Activated T-helper 1 cell treated with anti-CD3 and anti-CD28 coated beads, Interleukin-12 subunit alpha, Interleukin-12 subunit beta, Interleukin-2, Interleukin-4 antibody, amounts not matched to agents 30 ng/mL and 10 ng/mL and 1 ng/mL, durations not matched to agents 14 hours and 24 hours and 36 hours (primary cell): Measurements from ENCODE around the gene NECTIN1. TPM values are rescaled to one million over a fixed set of nuclear protein-coding genes. Genes with fewer than 3 reads are reported as not detected.

ENCODE experiments used
- DNase-seq: peaks from one replicate; pipeline ENCODE4 v3.0.0; 2021; ENCODE audit warnings: low spot score
- H3K27ac Mint-ChIP-seq: one replicate; pipeline ENCODE4 v1.8.0; 2021; ENCODE audit warnings: mild to moderate bottlenecking, mixed read lengths
- H3K27me3 Mint-ChIP-seq: one replicate; pipeline ENCODE4 v1.8.0; 2022; ENCODE audit warnings: mild to moderate bottlenecking, moderate library complexity, mixed read lengths; ENCODE audit not compliant: insufficient read depth
- H3K36me3 Mint-ChIP-seq: one replicate; pipeline ENCODE4 v1.8.0; 2021; ENCODE audit warnings: low read depth, mixed read lengths
- H3K4me1 Mint-ChIP-seq: one replicate; pipeline ENCODE4 v1.8.0; 2021; ENCODE audit warnings: low read depth, mixed read lengths
- H3K4me3 Mint-ChIP-seq: one replicate; pipeline ENCODE4 v1.8.0; 2021; ENCODE audit warnings: mild to moderate bottlenecking, moderate library complexity, mixed read lengths
- H3K9me3 Mint-ChIP-seq: one replicate; pipeline ENCODE4 v1.8.0; 2021; ENCODE audit warnings: mixed read lengths
- intact Hi-C: fragments of 100-400 bp; cut with micrococcal nuclease; formaldehyde crosslinking; loops from one replicate; pipeline ENCODE4 v1.15.1; 2024
- total RNA-seq: library from RNA; stranded (reverse); gene quantifications from 2 replicates; pipeline ENCODE4 v1.2.3, GENCODE V29; 2022

Gene NECTIN1
- total RNA-seq, 1 donor from 2014 or later, result 4.5 TPM

GRCh38 chr11:119624629-119625028 is 104.4 kb downstream of the NECTIN1 start:
- intact Hi-C loops, result loop anchor here (5.0 kb wide), 1 partner anchor 103 kb away; the partner anchor contains the start of gene NECTIN1
- Mint-ChIP-seq H3K4me3 (no peak overlapping the region), H3K27ac (no peak overlapping the region), H3K4me1 (no peaks in the 10 kb centered on the region), H3K36me3 (no peaks in the 10 kb centered on the region), H3K9me3 (no peaks in the 10 kb centered on the region), H3K27me3 (peaks cover 5% of the 10 kb centered on the region)
- DNase-seq, result no peak

DNA sequence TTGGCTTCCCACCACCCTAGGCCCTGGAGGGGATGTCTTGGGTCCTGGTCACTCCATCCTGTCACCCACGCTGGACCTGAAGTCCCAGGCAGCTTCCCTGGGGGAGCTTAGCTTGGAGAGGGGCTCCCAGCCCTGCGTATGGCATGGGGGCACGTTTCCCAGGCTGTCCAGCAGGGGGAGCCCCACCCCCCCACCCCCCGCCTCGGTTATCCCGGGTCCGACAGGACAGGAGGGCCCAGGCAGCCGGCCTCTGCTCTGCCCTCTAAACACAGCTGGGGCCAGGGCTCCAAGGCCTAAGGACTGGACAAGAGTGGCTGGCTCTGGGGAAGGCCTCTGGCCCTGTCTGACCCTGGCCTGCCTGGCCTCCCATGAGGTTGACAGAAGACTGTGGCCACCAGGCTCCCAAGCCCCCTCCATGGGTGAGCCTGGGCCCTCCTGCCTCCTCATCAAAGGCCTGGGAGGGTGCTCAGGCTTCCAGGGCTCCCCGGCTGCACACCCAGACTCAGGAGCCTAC is 104.8 kb downstream of the NECTIN1 start:
- no peaks in the 10 kb centered on the region for H3K36me3 Mint-ChIP-seq
- no peak overlapping the region for H3K27ac Mint-ChIP-seq
- intact Hi-C loops, result loop anchor here (5.0 kb wide), 1 partner anchor 103 kb away; the partner anchor contains the start of gene NECTIN1
- peaks cover 5% of the 10 kb centered on the region for H3K27me3 Mint-ChIP-seq
- no peaks in the 10 kb centered on the region for H3K4me1 Mint-ChIP-seq
- no peak for DNase-seq
- H3K9me3 Mint-ChIP-seq, result no peaks in the 10 kb centered on the region
- H3K4me3 Mint-ChIP-seq, result no peak overlapping the region

DNA sequence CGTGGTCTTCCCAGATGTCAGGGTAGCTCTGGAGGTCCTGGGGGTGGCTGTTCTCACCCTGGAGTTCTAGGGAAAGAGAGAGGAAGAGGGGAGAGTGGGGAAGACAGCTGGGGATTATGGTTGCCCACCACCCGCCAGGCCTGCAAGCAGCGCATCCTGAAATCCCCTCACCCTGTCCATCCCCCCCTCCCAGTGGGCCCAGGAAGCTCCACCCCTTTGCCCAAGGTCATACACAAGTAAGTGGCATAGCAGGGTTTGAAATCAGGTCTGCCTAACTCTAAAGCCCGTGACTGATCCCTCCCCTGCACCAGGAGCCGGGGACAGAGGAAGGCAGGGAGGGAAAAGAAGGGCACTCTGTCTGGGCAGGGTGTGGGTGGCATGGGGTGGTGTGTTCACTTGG is 105.3 kb downstream of the NECTIN1 start:
- H3K4me1 Mint-ChIP-seq, result no peaks in the 10 kb centered on the region

GRCh38 chr11:119622454-119623143 is 106.4 kb downstream of the NECTIN1 start:
- Mint-ChIP-seq H3K36me3 (no peaks in the 10 kb centered on the region), H3K27ac (no peak overlapping the region), H3K9me3 (no peaks in the 10 kb centered on the region), H3K4me1 (no peaks in the 10 kb centered on the region), H3K4me3 (no peak overlapping the region), H3K27me3 (peaks cover 4% of the 10 kb centered on the region)
- no peak for DNase-seq
- intact Hi-C loops, result loop anchor here (5.0 kb wide), 1 partner anchor 105 kb away; the partner anchor contains the start of gene NECTIN1

More for the DNA sequence above, 105.3 kb downstream of the NECTIN1 start:
- H3K27me3 Mint-ChIP-seq, result peaks cover 5% of the 10 kb centered on the region
- no peak overlapping the region for H3K4me3 Mint-ChIP-seq
- intact Hi-C loops, result loop anchor here (5.0 kb wide), 1 partner anchor 104 kb away; the partner anchor contains the start of gene NECTIN1
- H3K9me3 Mint-ChIP-seq, result no peaks in the 10 kb centered on the region
- no peak for DNase-seq
- H3K36me3 Mint-ChIP-seq, result no peaks in the 10 kb centered on the region
- no peak overlapping the region for H3K27ac Mint-ChIP-seq

DNA sequence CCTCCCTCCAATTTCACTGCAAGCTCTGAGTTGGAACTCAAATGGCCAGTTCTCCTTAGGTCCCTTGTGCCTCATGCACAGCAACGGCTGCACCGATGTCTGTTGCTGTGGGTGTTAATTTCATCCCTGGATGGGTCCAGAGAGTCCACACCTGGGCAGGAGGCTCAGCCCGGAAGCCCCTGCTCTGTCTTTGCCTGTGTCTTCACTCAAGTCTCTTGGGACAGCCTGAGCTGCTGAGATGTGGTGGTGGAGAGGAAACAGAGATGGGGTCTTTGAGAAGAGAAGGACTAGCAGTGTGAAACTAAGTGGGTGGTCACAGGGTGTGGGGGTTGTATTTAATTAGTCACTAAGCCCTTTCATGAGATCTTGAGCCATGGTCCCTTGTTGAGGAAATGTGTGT is 109.3 kb downstream of the NECTIN1 start:
- Mint-ChIP-seq H3K4me3 (no peak overlapping the region), H3K4me1 (no peaks in the 10 kb centered on the region), H3K36me3 (no peaks in the 10 kb centered on the region), H3K27me3 (peaks cover 3% of the 10 kb centered on the region), H3K27ac (no peak overlapping the region), H3K9me3 (no peaks in the 10 kb centered on the region)
- intact Hi-C loops, result loop anchor here (5.0 kb wide), 1 partner anchor 108 kb away; the partner anchor contains the start of gene NECTIN1
- no peak for DNase-seq

DNA sequence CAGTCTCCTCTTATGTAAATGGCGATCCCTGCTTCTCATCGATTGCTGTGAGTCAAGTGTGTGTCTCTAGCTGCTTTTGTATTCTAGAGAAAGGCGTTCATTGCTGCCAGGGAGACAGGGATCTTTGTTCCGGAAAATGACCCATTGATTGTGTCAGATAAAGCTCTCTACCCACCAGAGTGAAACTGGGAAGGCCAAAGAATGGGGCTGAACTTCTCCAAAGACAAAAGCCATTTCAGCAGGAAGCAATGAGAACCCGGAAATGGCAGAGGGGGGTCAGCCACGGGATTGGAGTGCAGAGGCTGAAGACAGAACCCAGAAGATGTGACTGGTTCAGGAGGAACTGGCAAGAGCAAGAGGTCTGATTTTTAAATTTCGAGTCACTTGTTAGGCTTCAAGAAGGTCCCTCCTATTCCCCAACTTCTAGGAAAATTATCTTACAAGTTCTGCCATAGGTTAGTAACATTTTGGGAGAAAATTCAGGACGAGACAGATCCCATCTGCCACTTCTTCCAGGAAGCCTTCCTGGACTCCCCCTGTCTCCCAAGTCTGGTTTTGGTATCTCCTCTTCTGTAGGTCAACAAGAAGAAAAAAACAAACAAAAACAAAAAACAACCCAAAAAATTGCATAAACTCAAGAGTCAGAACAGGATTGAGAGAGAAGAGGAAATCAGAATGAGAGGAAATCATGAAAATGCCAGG is 110.6 kb downstream of the NECTIN1 start:
- Mint-ChIP-seq H3K4me3 (no peak overlapping the region), H3K27me3 (peaks cover 1% of the 10 kb centered on the region), H3K27ac (no peak overlapping the region), H3K4me1 (no peaks in the 10 kb centered on the region), H3K36me3 (no peaks in the 10 kb centered on the region), H3K9me3 (no peaks in the 10 kb centered on the region)
- intact Hi-C loops, result no loop called here
- DNase-seq, result no peak

- no peak overlapping the region for H3K27ac Mint-ChIP-seq
- H3K27me3 Mint-ChIP-seq, result no peaks in the 10 kb centered on the region
- DNase-seq, result no peak
- H3K4me3 Mint-ChIP-seq, result no peak overlapping the region
- H3K36me3 Mint-ChIP-seq, result no peaks in the 10 kb centered on the region
- H3K4me1 Mint-ChIP-seq, result no peaks in the 10 kb centered on the region
- intact Hi-C loops, result no loop called here
- no peaks in the 10 kb centered on the region for H3K9me3 Mint-ChIP-seq
Measured at GRCh38 chr11:119617340-119617713, 111.7 kb downstream of the NECTIN1 start.

DNA sequence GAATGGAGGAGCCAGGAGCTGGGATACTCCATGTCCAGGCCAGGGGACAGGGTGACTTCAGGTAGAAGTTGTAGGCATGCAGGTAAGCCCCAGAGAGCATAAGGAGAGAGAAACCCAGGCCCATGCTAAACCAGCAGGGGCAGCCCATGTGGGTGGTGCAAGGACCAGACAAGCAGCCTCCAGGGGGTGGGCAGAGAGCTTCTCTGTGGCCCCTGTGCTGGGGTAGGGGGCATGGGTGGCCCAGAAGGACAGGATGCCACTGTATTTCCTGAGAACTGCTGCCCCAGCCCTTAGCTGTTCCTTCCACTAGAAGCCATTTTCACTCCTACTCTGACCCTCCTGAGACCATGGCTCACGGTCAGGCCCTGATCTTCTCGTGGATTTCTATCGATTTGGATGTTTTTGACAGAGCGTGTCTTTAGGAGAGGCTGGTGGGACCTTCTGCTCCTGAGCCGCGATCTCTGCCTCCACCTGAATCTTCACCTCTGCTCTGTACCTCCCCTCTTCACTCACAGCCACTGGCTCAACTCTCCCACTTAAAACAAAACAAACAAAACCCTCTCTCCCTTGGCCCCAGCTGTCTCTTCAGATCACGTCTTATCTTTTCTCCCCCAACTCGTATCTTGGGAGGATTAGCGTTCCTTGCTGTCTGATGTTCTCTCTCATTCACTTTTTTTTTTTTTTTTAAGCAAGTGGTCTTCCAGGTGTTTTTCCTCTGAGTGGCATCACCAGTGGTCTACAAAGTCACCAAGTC is 112.2 kb downstream of the NECTIN1 start:
- H3K4me1 Mint-ChIP-seq, result no peaks in the 10 kb centered on the region
- intact Hi-C loops, result no loop called here
- H3K27ac Mint-ChIP-seq, result no peak overlapping the region
- H3K36me3 Mint-ChIP-seq, result no peaks in the 10 kb centered on the region
- no peaks in the 10 kb centered on the region for H3K27me3 Mint-ChIP-seq
- H3K4me3 Mint-ChIP-seq, result no peak overlapping the region
- no peaks in the 10 kb centered on the region for H3K9me3 Mint-ChIP-seq
- DNase-seq, result no peak

- intact Hi-C loops, result no loop called here
- Mint-ChIP-seq H3K36me3 (no peaks in the 10 kb centered on the region), H3K4me1 (no peaks in the 10 kb centered on the region), H3K4me3 (no peak overlapping the region), H3K27me3 (no peaks in the 10 kb centered on the region), H3K27ac (no peak overlapping the region), H3K9me3 (no peaks in the 10 kb centered on the region)
- no peak for DNase-seq
Measured at GRCh38 chr11:119615882-119616196, 113.2 kb downstream of the NECTIN1 start.

DNA sequence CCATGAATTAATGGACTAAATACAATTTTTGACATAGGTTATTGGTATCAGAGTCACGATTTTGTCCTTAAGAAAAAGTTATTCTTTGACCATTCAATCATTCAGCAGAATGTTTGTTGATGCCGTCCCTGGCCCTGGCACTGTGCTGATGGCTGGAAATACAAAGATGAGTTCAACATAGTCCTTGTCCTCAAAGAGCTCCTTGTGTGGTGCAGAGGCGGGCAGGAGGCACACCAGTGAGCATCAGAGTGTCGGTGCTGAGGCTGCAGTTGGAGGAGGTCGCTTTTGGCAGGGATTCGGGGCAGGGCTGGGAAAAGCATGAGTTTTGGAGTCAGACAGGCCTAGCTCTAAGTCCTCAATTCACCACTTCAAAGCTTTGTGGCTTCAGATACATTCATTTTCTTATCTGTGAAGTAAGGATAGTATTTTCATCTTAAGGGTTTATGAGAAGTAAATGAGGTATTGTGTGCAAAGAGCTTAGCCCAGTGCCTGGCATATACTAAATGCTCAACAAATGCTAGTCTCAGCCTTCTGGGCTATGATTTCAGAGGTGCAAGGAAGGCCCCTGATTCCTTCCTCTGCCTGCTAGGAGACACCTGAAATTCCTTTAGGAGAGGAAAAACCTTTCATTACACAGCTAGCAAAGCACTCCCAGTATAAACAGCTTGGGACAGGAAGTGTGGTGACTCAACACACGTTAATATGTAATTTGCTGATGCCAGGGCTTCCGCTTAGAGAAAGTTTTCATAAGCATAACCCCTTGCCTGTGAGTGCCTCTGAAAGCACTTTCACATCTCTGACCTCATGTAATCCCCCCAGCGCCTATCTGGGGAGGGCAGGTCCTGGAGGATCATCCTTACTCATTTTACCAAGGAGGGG is 113.8 kb downstream of the NECTIN1 start:
- no peak overlapping the region for H3K27ac Mint-ChIP-seq
- no peaks in the 10 kb centered on the region for H3K36me3 Mint-ChIP-seq
- no peaks in the 10 kb centered on the region for H3K4me1 Mint-ChIP-seq
- no peak overlapping the region for H3K4me3 Mint-ChIP-seq
- intact Hi-C loops, result no loop called here
- no peak for DNase-seq
- no peaks in the 10 kb centered on the region for H3K27me3 Mint-ChIP-seq
- no peaks in the 10 kb centered on the region for H3K9me3 Mint-ChIP-seq

DNA sequence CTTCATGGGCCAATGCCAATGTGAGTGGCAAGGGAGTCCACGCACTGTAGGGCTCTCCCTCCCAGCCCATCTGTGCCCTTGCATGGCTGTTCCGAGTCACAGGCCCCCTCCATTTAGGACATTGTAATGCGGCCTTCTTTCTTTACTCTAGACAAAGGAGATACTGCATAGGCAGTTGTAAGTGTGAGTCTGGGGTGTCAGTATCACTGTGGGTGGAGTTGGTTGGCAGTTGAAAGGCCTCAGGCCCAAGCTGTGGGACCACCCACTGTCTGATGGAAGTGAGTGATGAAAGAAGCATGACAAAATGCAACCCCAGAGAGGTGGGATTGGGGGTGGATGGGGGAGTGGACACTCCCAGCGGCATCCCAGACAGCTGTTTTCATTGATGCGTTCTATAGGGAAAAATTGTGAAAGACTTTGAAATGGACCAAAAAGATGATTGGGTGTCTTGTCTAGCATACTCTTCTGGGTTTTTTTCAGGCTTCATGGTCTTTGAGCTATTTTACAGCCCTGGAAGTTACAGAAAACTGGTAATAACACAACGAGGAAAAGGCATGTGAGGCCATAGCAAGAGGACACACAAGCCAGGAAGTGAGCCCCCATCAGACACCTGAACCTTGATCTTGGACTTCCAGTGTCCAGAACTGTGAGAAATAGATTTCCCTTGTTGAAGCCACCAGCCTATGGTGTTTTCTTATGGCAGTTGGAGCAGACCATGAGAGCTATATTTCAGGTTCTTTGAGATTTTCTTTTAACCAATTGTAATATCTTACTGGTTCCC is 114.6 kb downstream of the NECTIN1 start:
- intact Hi-C loops, result no loop called here
- H3K27ac Mint-ChIP-seq, result no peak overlapping the region

GRCh38 chr11:119612814-119613213 is 116.2 kb downstream of the NECTIN1 start:
- H3K27ac Mint-ChIP-seq, result no peak overlapping the region
- no peaks in the 10 kb centered on the region for H3K4me1 Mint-ChIP-seq
- no peaks in the 10 kb centered on the region for H3K9me3 Mint-ChIP-seq
- no peak overlapping the region for H3K4me3 Mint-ChIP-seq
- intact Hi-C loops, result no loop called here
- DNase-seq, result no peak
- no peaks in the 10 kb centered on the region for H3K36me3 Mint-ChIP-seq
- peaks cover 3% of the 10 kb centered on the region for H3K27me3 Mint-ChIP-seq

More for the DNA sequence above, 114.6 kb downstream of the NECTIN1 start:
- Mint-ChIP-seq H3K27me3 (no peaks in the 10 kb centered on the region), H3K9me3 (no peaks in the 10 kb centered on the region), H3K4me3 (no peak overlapping the region), H3K36me3 (no peaks in the 10 kb centered on the region), H3K4me1 (no peaks in the 10 kb centered on the region)
- no peak for DNase-seq
